ENCODE results near the gene COL11A1.

Gene COL11A1

DNA sequence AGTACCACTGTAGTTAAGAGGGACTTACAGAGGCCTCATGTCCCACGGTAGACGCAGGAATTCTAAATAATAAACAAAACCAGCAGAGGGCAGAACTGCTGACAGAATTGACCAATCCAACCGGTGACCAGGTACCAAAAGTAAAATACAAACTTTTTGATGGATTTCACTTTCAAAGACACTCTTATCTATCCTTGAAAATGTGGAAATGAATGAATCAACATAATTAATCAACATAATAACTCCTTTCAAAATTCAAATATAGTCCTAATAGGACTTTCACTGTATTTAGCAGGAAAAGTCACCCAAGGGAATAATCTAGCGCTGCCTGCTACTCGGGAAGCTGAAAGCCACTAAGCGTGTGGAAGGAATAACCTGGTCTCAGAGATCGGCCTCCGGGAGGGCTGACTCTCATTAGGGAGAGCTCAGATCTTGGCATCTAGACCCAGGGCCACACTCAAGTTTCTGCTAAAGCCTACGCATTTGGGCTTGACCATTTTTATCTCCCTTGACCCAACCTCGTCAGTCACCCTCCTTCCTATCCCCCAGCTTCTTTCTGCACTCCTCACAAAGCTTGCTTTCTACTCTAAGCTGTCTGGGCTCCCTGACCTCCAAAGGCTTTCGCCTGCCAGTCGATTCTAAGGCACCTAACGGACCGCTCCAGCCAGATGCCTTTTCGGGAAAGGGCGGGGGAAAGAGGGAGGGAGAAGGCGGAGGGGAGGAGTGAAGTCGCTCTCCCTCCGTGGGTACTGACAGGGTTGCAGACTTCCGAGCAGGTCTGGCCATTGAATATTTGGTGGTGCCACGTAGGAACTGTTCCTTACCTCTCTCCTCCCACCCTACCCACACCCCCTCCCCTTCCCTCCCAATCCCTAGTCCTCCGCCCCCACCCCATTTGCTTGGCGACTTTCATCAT lies 1.6 kb downstream of the COL11A1 start:
- peaks cover 31% of the 10 kb centered on the region for H3K4me1 Mint-ChIP-seq
- peaks cover 16% of the 10 kb centered on the region for H3K27me3 Mint-ChIP-seq (ENCODE audit: low read depth)
- H3K9me3 Mint-ChIP-seq = no peaks in the 10 kb centered on the region
- H3K4me3 Mint-ChIP-seq = peak overlapping the region; percentile 84 to 91 (median 85)
- H3K27ac Mint-ChIP-seq = peak overlapping the region; percentile 10 to 45 (median 29)
- TF ChIP-seq, protein P1, sequence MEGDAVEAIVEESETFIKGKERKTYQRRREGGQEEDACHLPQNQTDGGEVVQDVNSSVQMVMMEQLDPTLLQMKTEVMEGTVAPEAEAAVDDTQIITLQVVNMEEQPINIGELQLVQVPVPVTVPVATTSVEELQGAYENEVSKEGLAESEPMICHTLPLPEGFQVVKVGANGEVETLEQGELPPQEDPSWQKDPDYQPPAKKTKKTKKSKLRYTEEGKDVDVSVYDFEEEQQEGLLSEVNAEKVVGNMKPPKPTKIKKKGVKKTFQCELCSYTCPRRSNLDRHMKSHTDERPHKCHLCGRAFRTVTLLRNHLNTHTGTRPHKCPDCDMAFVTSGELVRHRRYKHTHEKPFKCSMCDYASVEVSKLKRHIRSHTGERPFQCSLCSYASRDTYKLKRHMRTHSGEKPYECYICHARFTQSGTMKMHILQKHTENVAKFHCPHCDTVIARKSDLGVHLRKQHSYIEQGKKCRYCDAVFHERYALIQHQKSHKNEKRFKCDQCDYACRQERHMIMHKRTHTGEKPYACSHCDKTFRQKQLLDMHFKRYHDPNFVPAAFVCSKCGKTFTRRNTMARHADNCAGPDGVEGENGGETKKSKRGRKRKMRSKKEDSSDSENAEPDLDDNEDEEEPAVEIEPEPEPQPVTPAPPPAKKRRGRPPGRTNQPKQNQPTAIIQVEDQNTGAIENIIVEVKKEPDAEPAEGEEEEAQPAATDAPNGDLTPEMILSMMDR (IDR thresholded peaks at IDR 0.05; ENCODE audit: unreplicated experiment in 3 of 3) = peak; percentile 61 to 71 (median 69)
- H3K36me3 Mint-ChIP-seq (ENCODE audit: low read depth) = no peaks in the 10 kb centered on the region

DNA sequence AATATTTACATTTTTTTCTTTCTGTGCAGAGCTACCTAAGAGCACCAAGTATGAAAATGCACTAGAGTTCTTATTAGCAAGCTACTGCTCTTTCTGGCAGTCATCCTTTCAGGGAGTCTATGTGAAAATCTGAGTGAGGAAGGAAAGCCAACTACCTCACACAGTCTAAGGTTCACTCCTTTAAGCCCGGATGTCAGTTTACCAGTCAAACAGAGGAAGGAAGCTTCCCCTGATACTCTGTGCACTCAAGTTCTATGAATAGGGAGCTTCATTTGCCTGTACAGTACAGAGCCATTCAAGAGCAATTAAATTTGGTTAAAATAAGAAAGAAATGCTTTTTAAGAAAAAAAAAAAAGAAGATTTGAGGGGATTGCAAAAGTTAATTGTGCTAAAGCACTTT lies 6.9 kb downstream of the COL11A1 start:
- Mint-ChIP-seq H3K4me1 (peaks cover 10% of the 10 kb centered on the region), H3K9me3 (no peaks in the 10 kb centered on the region), H3K27ac (no peak overlapping the region), H3K36me3 (ENCODE audit: low read depth) (no peaks in the 10 kb centered on the region), H3K27me3 (ENCODE audit: low read depth) (peaks cover under 1% of the 10 kb centered on the region), H3K4me3 (no peak overlapping the region)
- TF ChIP-seq, protein P1 (IDR thresholded peaks at IDR 0.05; ENCODE audit: unreplicated experiment in 3 of 3) = no peak

DNA sequence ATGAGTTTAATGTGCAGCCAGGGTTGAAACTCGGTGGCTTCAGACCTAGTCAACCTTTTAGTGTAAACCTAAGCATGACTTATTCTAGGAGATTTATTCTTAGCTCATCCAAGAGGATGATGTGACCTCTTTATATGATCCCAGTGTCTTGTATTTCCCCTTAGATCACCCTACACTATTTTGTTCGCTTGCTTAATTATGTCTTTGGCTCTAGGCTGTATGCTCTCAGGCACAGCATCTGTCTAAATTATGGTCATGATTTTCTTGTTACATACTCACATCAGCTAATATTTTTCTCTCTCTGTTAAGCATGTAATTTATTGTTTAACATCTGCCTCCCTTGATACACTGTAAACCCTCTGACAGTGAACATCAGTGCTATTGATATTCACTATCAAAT lies 19.1 kb downstream of the COL11A1 start:
- Mint-ChIP-seq H3K4me1 (no peaks in the 10 kb centered on the region), H3K27ac (no peak overlapping the region), H3K4me3 (no peak overlapping the region), H3K36me3 (ENCODE audit: low read depth) (no peaks in the 10 kb centered on the region), H3K27me3 (ENCODE audit: low read depth) (no peaks in the 10 kb centered on the region), H3K9me3 (no peaks in the 10 kb centered on the region)
- TF ChIP-seq, protein P1 (IDR thresholded peaks at IDR 0.05; ENCODE audit: unreplicated experiment in 3 of 3) = no peak

DNA sequence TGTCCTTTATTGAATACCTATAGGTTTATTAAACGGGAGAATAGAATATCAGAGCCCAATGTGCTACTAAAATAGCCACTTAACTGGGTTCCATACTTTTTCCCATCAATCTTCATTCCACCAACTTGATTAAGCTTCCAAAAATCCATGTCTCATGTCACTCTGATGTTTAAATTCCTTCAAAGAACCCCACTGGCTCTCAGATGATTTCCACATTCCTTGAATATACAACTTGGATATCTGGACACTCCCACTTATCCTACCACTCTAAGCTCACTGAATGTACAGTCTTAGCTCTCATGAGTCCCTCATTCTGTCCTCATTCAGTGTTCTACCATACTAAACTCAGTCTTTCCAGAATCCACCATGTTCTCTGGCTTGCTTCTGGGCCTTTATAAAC lies 21.1 kb downstream of the COL11A1 start:
- no peaks in the 10 kb centered on the region for H3K36me3 Mint-ChIP-seq (ENCODE audit: low read depth)
- no peaks in the 10 kb centered on the region for H3K9me3 Mint-ChIP-seq
- H3K27me3 Mint-ChIP-seq (ENCODE audit: low read depth) = no peaks in the 10 kb centered on the region
- H3K4me1 Mint-ChIP-seq = no peaks in the 10 kb centered on the region
- TF ChIP-seq, protein P1 (IDR thresholded peaks at IDR 0.05; ENCODE audit: unreplicated experiment in 3 of 3) = no peak
- H3K27ac Mint-ChIP-seq = no peak overlapping the region
- no peak overlapping the region for H3K4me3 Mint-ChIP-seq

DNA sequence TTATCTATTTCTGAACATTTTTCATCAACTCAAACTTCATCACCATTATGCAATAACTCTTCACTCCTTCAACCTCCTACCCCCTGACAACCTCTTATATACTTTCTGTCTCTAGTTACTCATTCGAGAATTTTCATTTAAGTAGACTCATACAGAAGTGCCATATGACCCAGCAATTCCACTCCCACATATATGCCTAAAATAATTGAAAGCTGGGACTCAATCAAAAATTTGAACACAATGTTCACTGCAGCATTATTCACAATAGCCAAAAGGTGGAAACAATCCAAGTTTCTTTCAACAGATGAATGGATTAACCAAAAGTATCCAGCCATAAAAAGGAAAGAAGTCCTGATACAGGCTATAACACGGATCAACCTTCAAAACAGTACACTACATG lies 24.1 kb downstream of the COL11A1 start:
- Mint-ChIP-seq H3K36me3 (ENCODE audit: low read depth) (no peaks in the 10 kb centered on the region), H3K4me1 (no peaks in the 10 kb centered on the region), H3K9me3 (no peaks in the 10 kb centered on the region), H3K4me3 (no peak overlapping the region), H3K27ac (no peak overlapping the region), H3K27me3 (ENCODE audit: low read depth) (no peaks in the 10 kb centered on the region)
- TF ChIP-seq, protein P1 (IDR thresholded peaks at IDR 0.05; ENCODE audit: unreplicated experiment in 3 of 3) = no peak
